ENCODE measurements around the gene SCART1.

Gene SCART1

GRCh38 chr10:133418289-133418993 lies 35.3 kb upstream of the SCART1 start:
- H3K4me3 ChIP-seq (ENCODE audit: control insufficient read depth, low read depth, low read length), result no peak overlapping the region
- DNase-seq (ENCODE audit: low read depth), result no peak
- TF ChIP-seq CTCF (conservative IDR thresholded peaks at IDR 0.05; ENCODE audit: control insufficient read depth, insufficient read depth, low read depth, low read length), result no peak

GRCh38 chr10:133419211-133419950 lies 34.4 kb upstream of the SCART1 start:
- no peak for DNase-seq (ENCODE audit: low read depth)
- H3K4me3 ChIP-seq (ENCODE audit: control insufficient read depth, low read depth, low read length), result no peak overlapping the region
- TF ChIP-seq CTCF (conservative IDR thresholded peaks at IDR 0.05; ENCODE audit: control insufficient read depth, insufficient read depth, low read depth, low read length), result no peak

- no peak overlapping the region for H3K4me3 ChIP-seq (ENCODE audit: control insufficient read depth, low read depth, low read length)
- TF ChIP-seq CTCF (conservative IDR thresholded peaks at IDR 0.05; ENCODE audit: control insufficient read depth, insufficient read depth, low read depth, low read length), result no peak
- no peak for DNase-seq (ENCODE audit: low read depth)
Observed at GRCh38 chr10:133420028-133420427, 33.7 kb upstream of the SCART1 start.

- DNase-seq (ENCODE audit: low read depth), result no peak
- no peak for TF ChIP-seq CTCF (conservative IDR thresholded peaks at IDR 0.05; ENCODE audit: control insufficient read depth, insufficient read depth, low read depth, low read length)
- no peak overlapping the region for H3K4me3 ChIP-seq (ENCODE audit: control insufficient read depth, low read depth, low read length)
Observed at GRCh38 chr10:133420579-133420978, 33.2 kb upstream of the SCART1 start.

- no peak overlapping the region for H3K4me3 ChIP-seq (ENCODE audit: control insufficient read depth, low read depth, low read length)
- TF ChIP-seq CTCF (conservative IDR thresholded peaks at IDR 0.05; ENCODE audit: control insufficient read depth, insufficient read depth, low read depth, low read length), result no peak
- no peak for DNase-seq (ENCODE audit: low read depth)
Observed at GRCh38 chr10:133421336-133422222, 32.2 kb upstream of the SCART1 start.

GRCh38 chr10:133422223-133422806 lies 31.4 kb upstream of the SCART1 start:
- TF ChIP-seq CTCF (conservative IDR thresholded peaks at IDR 0.05; ENCODE audit: control insufficient read depth, insufficient read depth, low read depth, low read length), result no peak
- DNase-seq (ENCODE audit: low read depth), result no peak

More at GRCh38 chr10:133422223-133422806, 31.4 kb upstream of the SCART1 start:
- no peak overlapping the region for H3K4me3 ChIP-seq (ENCODE audit: control insufficient read depth, low read depth, low read length)

Data from fibroblast of mammary gland (primary cell).